ENCODE results near the gene HDAC8.
"Not testable (repeated sequence)": the region's sequence is repeated elsewhere in the genome, so short reads cannot be mapped to it uniquely, and the experiment has no call there.

HDAC8 gene

DNA sequence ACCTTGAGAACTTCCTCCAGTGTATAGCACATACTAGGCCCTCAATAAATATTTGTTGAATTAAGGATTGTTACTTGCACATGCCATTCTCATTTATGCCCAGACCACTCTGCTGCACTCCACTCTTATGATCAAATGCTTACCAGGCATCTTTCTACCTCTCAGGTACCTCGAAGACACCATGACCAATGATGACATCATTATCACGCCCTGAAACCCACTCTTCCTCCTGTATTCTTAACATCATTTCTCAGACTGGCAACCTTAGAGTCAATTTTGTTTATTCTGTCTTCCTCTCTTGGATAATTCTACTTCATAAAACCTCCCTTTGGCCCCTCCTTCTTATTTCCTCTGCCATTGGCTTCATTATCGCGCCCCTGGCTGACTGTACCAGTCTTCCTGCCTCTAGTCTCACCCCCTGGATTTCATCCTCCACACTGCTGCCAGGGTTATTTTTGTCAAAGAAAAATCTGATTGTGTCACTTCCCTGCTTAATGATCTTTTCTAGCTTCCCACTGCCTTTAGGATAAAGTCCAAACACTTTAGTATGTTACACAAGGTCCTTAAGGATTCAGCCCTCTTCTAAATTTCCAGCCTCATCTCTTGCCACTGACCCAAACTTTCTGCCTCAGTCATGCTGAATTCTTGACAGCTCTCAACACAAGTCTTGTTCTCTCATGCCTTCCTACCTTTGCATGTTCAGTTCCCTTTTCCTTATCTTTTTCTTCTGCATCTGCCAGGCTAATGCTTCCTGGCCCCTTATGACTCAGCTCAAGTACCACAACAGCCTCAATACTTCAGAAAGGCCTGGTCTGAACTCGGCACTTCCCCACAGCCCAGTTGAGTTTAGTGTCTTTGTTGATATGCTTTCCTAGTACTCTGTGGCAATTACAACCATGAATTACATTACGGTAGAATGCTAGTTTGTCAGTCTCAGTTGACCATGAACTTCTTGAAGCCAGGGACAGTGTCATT, 45.8 kb downstream of the HDAC8 start:
- DNase-seq = no peak

DNA sequence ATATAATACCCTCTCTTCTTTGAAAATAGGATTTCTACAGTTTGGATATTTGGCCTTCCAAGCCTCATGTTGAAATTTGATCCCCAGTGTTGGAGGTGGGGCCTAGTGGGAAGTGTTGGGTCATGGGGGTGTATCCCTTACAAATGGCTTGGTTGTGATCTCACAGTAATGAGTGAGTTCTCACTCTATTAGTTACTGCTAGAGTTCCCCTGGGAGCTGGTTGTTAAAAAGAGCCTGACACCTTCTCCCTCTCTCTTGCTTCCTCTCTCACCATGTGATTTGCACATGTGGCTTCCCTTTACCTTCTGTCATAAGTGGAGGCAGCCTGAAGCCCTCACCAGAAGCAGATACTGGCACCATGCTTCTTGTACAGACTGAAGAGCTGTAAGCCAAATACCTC, 73.9 kb downstream of the HDAC8 start:
- DNase-seq = no peak

DNA sequence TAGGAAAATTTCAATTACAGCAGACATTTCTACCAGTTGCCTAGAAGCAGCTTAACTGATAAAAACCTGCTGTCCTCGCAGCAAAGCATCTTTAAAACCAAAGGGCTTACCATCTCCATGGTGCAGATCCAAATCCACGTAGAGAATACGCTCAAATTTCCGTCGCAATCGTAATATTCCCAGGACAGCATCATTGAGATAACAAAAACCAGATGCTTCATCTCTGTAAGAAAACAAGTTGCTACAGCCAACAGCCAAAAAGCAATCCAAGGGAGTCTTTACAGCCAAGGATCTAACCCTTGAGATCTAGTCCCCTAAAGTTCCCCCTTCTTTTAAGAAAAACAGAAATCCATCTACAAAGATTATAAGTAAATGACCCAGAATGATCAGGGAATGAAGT, 77.6 kb downstream of the HDAC8 start:
- DNase-seq = no peak

DNA sequence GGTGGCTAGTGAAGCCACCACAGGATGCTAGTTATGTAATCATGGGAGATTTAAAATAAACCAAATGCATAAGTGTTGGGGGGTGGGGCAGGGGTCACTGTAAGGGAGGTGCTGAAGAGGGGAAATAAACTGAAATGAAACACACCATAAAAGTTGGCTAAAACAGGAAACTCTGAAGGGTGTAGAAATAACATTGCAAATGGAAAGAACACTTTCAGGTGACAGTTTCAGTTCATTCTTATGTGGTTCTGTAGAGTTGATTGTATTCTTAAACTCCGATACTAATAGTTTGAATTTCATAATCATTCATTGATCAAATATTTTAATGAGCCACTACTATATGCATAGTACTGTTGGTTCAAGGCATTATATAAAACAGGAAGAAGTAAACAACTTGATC, 80.1 kb downstream of the HDAC8 start:
- DNase-seq = no peak

DNA sequence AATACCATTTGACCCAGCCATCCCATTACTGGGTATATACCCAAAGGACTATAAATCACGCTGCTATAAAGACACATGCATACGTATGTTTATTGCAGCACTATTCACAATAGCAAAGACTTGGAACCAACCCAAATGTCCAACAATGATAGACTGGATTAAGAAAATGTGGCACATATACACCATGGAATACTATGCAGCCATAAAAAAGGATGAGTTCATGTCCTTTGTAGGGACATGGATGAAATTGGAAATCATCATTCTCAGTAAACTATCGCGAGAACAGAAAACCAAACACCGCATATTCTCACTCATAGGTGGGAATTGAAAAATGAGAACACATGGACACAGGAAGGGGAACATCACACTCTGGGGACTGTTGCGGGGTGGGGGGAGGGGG, 82.4 kb downstream of the HDAC8 start:
- DNase-seq = not testable (repeated sequence)

DNA sequence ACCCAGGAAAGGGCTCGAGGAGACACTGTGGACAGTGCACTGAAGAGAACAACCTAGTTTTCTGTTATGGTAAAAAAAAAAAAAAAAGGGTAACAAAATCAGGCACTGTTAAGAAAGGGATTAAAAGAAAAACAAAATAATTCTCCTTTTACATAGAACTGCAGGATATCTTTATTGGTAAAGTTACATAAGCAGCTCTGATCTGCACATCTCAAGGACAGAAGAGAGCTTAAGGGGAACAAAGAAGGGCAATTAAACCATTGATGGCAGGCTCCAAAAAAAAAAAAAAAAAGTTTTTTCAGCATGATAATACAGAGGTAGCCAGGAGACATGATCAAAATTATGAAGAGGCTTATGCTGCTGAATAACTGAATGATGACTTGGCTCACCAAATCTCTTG, 85.0 kb downstream of the HDAC8 start:
- no peak for DNase-seq

DNA sequence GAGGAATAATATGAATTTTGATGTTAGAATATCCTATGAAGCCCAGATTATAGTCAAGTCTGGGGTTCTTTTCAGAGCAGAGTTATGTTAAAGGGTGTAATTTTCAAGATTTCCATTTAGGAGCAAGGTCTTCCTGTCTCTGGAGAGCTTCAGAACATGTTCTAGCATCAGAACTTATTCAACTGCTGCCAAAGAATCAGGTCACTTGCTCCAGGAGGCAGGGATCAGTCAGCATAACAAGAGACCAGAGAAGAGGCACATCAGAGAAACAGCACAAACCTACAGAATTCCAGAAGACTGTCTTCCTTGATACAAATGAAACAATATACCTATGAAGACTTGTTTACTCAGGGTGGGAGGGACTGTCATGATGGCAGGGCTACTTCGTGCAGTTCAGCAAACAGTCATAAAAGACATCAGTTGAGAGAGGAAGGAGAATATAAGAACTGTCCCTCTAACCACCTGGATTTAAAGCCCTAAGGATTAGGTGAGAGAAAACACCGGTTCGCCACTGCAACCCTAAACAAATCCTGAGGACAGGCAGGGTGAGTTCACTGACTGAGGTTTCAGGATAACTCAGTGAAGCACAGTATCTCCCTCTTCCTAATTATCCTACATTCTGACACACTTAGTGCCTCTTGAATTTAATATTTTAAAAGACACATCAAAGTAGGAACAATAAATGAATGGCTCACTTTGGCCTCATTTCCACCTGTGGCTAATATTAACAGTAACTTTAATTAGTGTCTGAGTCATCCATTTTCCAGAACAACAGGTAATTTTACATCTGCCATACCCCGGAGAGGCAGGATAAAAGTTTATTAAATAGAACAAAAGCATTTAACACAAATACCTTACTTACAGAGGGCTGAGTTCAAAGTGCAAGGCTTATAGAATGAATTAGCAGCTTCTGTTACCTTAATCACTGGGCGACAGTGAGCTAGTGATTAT, 93.0 kb downstream of the HDAC8 start:
- DNase-seq = no peak

DNA sequence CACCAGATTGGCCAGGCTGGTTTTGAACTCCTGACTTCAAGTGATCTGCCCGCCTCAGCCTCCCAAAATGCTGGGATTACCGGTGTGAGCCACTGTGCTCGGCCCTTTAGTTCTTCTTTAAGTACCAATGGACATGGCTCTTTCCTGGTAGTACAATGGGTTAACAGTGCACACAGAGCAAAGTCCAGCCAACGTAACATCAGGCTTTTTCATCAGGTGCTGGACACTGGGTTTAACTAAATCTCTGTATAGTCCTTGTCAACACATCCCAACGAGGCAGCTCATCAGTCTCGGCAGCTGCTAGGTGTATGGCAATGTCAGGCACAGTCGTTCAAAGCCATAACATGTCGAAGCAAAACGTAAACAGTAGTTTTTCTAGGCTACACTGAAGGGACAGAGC, 93.8 kb downstream of the HDAC8 start:
- DNase-seq = no peak

DNA sequence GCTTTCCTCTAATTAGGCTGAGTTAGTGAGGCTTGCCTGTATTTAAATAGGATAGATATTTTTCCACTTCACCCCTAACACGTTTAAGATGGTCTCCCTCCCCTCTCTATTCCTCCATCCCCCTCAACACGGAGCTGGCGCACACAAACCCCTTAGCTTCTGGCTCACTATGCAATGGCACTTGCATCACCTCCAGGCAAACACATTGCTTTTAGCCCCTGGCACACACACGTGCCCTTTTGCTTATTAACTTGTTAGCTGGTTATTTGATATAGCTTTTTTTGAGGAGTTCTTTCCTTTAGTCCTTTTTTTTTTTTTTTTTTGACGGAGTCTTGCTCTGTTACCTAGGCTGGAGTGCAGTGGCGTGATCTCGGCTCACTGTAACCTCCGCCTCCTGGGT, 94.3 kb downstream of the HDAC8 start:
- DNase-seq = no peak

DNA sequence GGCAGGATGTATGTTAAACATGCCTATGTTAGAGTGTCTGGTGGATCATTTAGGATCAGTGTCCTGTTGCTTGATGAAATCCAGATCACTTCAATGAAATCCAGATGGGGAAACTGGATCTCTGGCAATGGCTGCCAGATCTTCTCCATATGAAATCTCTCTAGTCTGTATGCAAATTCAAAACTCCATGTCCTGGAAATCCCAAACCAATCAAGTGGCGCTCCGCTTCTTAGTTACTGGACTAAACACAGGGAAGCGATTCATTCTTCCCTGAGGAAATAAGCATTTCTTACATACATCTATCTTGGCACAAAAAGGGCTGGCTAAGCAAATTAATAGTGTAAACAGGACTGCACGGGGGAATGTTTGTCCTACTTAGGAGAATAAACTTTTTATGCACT, 94.9 kb downstream of the HDAC8 start:
- DNase-seq = no peak

DNA sequence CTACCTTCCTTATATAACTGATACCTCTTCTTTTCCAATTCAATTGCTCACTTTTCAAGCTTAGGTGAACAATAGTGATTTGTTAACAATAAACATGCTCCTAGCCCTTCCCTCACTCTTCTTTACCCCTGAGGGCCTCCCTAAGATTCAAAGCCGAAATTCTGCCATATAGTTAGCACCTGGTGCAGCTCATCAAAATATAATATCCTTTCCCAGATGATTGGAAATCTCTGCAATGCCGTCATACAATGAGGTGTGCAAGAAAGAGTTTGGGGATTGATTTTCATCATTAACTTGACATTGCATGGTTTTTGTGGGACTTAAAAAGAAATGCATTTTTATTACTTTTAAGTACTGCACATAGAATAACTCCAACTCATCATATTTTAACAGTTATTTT, 95.3 kb downstream of the HDAC8 start:
- no peak for DNase-seq

DNA sequence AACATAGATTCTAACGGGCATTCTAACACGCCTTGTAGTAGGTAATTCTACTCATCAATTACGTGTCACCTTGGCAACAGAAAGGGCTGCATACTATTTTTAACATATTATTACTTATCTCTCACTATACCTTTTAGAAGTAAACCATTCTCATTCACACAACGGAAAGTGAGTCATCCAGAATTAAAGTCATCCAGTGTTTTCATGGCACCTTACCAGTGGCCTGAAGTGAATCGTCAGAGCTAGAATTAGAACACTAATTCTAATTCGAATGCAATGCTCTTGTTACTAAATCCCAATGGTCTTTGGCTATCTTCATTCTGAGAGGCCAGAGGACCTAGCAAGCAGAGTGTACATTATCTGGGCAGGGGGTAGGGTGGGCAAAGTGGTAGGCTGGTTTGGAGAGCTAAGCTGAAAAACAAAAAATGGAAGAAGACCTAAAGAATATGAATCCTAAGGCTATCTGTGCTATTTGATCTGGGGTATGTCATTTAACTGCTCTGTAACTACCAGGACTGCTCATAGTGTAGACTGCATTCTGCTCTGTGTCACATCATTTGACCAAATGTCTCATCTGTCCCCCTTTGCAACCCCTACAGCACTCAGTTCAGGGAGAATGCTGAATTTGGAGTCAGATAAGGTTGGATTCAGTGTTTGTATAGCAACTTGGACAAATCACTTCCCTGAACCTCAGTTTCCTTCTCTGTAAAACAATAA, 96.5 kb downstream of the HDAC8 start:
- DNase-seq = no peak

DNA sequence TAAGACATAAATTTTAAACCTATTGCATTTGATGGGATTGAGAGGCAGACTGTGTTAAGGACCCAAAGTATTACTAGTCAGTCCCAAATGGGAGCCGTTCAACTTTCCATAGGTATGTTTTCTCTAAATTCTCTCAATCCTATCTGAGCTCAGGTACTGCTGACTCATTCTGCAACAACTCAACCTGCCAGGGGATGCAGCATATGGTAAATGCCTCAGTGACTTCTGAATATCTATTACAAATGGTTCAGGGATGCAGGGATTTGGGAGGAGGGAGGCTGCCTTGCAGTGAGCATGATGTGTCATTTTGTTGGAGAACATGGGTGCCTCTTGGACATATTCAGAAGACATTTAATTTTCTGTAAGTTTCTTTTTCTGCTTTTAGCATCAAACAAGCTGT, 97.3 kb downstream of the HDAC8 start:
- DNase-seq = no peak

DNA sequence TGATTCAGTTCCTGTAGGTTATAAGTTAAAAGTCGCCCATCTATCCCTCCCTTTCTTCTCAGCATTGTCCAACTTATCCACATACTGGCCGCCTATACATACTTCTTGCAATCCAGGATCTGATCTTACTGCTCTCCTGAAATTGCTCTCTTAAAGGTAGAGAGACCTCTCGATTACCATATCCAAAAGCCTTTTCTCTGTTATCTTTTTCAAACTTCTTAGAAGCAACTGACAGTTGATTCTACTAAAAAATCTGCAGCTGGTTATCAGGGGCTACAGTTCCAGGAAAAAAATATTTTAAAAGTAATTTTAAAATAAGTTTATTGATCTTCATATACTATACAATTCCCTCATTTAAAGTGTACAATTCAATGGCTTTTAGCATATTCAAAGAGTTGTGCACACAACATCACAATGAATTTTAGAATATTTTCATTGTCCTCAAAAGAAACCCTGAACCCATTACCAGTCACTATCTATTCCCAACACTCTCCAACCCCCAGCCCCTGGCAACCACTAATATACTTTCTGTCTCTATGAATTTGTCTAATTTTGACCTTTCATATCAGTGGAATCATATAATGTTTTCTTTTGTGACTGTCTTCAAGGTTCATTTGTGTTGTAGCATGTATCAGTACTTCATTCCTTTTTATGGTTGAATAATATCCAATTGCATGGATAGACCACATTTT, 102.0 kb downstream of the HDAC8 start:
- no peak for DNase-seq

DNA sequence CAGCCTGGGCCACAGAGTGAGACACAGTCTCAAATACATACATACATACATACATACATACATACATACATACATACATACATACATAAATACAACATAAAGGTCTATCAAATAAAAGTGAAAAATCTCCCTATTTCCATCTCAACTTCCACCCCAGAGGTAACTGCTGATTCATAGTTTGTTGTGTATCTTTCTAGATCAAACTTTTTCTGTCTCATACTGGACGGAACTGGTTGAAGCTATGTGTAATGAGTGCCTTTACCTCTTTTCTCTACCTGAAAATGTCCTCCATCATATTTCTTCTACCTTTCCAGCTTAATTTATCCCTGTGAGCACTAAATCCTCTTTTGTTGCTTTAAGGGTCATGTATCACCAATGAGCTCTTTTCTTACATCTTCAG, 102.5 kb downstream of the HDAC8 start:
- DNase-seq = no peak

DNA sequence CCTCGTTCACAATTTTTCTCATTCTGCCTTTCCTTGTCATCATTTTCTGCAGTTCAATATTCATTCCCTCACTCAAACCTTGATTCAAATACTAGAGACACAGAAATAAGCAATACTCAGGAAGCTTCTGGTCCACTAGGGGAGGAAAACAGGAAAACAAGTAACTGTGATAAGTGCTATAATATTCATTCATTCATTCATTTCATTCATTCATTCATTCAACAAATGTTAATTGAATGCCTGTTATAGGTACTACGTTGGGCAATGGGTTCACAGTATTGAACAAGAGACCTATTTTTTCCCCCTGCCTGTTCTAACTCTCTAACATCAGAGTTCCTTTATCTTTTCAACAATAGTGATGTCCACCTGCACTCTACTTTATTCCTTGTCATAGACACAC, 104.0 kb downstream of the HDAC8 start:
- no peak for DNase-seq

DNA sequence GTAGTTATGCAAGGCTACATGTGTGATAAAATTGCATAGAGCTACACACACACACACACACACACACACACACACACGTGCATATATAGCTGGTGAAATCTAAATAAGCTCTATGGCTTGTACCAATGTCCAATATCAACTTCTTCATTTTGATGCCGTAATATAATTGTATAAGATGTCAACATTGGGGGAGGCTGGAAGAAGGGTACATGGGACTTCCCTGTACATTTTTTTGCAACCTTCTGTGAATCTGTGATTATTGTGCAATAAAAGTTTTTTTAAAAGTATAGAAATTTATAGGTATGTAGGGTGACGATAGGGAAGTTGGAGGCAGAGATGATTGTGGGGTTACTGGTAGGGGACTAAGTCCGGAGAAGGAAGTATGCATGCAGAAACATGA, 105.5 kb downstream of the HDAC8 start:
- no peak for DNase-seq

DNA sequence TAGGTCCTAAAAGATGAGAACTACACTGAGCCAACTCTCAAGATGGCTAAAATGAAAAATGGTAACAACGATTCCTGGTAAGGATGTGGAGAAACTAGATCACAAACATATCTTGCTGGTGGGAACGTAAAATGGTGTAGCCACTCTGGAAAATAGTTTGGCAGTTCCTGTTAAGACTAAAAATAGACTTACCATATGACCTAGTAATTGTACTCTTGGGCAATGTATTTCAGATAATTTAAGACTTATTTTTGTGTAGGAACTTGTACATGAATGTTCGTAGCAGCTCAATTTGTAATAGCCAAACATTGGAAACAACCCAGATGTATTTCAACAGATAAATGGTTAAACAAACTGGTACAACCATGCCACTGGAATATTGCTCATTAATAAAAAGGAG, 106.2 kb downstream of the HDAC8 start:
- DNase-seq = no peak

DNA sequence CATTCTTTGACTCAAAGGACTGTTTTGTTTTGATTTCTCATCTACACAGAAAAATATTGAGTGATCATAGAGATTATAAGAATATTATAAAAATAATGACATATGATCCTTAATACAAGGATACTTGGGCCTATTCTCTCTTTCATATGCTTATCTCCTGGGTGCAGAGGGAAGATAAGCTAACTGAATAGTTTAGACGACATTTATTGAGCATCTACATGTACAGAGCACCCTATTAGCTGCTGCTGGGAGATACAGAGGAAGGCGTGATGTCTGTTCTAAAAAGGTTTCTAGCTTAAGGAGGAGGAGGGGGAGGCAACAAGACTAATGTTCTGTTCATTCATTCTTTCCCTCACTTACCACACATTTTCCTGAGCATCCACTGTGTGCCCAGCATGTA, 106.8 kb downstream of the HDAC8 start:
- no peak for DNase-seq

DNA sequence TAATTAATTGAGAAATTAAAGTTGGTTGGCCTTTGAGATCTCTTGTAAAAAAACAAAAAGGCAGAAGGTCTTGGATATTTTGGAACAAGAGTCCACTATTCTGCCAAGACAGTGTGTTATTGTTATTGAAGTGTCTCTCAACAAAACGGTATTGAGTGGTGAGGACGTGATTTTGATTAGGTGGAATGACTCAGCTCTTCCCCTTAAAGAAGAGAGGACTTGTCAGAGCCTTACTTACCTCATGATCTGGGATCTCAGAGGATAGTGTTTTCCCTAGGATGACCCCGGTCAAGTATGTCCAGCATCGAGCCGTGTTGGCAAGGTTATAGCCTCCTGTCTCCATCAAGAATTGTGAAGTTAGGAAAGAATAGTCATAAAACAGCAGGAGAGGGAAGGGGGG, 110.9 kb downstream of the HDAC8 start:
- no peak for DNase-seq

DNA sequence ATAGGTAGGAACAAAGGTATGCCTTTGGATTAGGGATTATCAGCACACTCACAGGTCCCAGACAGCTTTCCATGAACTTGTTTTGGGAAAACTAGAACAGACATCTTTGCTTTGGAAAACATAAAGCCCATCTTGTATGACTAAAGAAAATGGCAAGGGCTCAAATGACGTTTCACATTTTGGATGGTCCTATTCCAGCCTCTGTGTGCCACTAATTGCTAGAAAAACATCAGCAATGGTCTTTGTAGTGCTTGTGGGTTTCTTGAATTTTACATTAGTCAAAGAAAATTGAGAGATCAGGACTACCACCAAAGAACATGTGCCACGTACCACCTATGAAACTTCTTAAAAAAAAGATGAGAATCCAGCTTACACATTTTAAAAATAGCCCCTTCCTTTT, 111.4 kb downstream of the HDAC8 start:
- DNase-seq = no peak

DNA sequence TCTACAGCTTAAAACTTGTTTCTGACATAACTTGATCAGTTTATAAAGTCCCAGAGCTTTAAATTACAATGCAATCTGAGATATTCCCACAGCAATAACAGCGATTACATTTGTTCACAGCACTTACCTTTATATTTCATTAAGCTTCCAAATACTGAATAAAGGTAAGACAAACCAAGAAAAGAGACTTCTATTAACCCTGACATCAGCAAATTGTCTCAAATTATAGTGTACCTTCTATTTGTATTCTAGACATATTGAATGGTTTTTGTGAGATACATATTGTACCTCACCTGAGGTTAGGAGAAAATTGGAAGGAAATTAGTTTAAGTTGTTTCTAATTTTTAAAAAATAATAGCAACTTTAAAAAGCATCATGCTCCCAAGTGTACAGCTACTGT, 111.9 kb downstream of the HDAC8 start:
- no peak for DNase-seq

DNA sequence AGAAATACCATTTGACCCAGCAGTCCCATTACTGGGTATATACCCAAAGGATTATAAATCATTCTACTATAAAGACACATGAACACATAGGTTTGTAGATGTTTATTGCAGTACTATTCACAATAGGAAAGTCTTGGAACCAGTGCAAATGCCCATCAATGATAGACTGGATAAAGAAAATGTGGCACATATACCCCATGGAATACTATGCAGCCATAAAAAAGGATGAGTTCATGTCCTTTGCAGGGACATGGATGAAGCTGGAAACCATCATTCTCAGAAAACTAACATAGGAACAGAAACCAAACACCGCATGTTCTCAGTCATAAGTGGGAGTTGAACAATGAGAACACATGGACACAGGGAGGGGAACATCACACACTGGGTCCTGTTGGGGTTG, 123.6 kb downstream of the HDAC8 start:
- not testable (repeated sequence) for DNase-seq

Data from NCI-H2227 treated with DMSO at 0.1 percent for 48 hours (cell line).